Measurements from ENCODE around the gene UTP14C.

UTP14C gene

DNA sequence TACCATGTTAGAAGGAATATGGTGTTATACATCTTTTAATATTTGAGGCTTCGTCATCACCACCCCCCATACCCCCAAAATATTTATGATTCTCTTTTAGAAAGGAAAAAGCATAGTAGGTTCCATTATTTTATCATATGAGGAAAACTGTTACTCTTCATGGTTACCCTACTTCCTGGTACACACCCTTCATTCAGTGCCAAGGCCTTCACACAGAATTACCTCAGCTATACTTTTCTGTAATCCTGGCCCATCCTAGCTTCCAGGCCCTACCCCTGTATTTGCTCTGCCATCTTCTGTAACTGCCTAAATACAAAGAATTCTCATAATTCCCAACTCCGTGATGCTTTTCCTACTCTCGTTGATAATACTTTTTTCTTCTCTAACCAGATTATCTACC lies 4.3 kb upstream of the UTP14C start:
- Histone ChIP-seq H3K4me3 (ENCODE audit: low read length) (no peak overlapping the region), H3K79me2 (ENCODE audit: control insufficient read depth, low read length) (peaks cover 27% of the 10 kb centered on the region), H3K36me3 (ENCODE audit: control insufficient read depth, low read length) (peaks cover 44% of the 10 kb centered on the region), H3F3A (ENCODE audit: control insufficient read depth, insufficient read depth) (no peaks in the 10 kb centered on the region), H3K9me3 (ENCODE audit: control insufficient read depth, insufficient read depth, low read length) (no peaks in the 10 kb centered on the region), H3K27ac (ENCODE audit: low read depth, low read length) (no peak overlapping the region), H3K9me2 (replicated peaks; ENCODE audit: control insufficient read depth, low read length) (no peaks in the 10 kb centered on the region), H4K20me1 (ENCODE audit: control insufficient read depth, insufficient read depth, low read depth, low read length) (no peaks in the 10 kb centered on the region), H3K4me2 (ENCODE audit: low read length) (no peak overlapping the region), H3K4me1 (ENCODE audit: control insufficient read depth, low read length) (no peaks in the 10 kb centered on the region), H3K27me3 (ENCODE audit: control insufficient read depth, low read length) (no peaks in the 10 kb centered on the region)
- TF ChIP-seq EZH2phosphoT487 (IDR thresholded peaks at IDR 0.05; ENCODE audit: borderline replicate concordance, low read length) = no peak
- TF ChIP-seq, protein P1, sequence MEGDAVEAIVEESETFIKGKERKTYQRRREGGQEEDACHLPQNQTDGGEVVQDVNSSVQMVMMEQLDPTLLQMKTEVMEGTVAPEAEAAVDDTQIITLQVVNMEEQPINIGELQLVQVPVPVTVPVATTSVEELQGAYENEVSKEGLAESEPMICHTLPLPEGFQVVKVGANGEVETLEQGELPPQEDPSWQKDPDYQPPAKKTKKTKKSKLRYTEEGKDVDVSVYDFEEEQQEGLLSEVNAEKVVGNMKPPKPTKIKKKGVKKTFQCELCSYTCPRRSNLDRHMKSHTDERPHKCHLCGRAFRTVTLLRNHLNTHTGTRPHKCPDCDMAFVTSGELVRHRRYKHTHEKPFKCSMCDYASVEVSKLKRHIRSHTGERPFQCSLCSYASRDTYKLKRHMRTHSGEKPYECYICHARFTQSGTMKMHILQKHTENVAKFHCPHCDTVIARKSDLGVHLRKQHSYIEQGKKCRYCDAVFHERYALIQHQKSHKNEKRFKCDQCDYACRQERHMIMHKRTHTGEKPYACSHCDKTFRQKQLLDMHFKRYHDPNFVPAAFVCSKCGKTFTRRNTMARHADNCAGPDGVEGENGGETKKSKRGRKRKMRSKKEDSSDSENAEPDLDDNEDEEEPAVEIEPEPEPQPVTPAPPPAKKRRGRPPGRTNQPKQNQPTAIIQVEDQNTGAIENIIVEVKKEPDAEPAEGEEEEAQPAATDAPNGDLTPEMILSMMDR (IDR thresholded peaks at IDR 0.05; ENCODE audit: low read depth, low read length, poor library complexity, severe bottlenecking) = no peak

GRCh38 chr13:52022356-52022755 lies 2.1 kb upstream of the UTP14C start:
- Histone ChIP-seq H3K36me3 (ENCODE audit: control insufficient read depth, low read length) (peaks cover 51% of the 10 kb centered on the region), H3K4me1 (ENCODE audit: control insufficient read depth, low read length) (no peaks in the 10 kb centered on the region), H3K4me2 (ENCODE audit: low read length) (no peak overlapping the region), H3F3A (ENCODE audit: control insufficient read depth, insufficient read depth) (no peaks in the 10 kb centered on the region), H3K27me3 (ENCODE audit: control insufficient read depth, low read length) (no peaks in the 10 kb centered on the region), H3K79me2 (ENCODE audit: control insufficient read depth, low read length) (peaks cover 27% of the 10 kb centered on the region), H4K20me1 (ENCODE audit: control insufficient read depth, insufficient read depth, low read depth, low read length) (no peaks in the 10 kb centered on the region), H3K4me3 (ENCODE audit: low read length) (no peak overlapping the region), H3K27ac (ENCODE audit: low read depth, low read length) (no peak overlapping the region), H3K9me2 (replicated peaks; ENCODE audit: control insufficient read depth, low read length) (no peaks in the 10 kb centered on the region), H3K9me3 (ENCODE audit: control insufficient read depth, insufficient read depth, low read length) (no peaks in the 10 kb centered on the region)
- TF ChIP-seq, protein P1 (IDR thresholded peaks at IDR 0.05; ENCODE audit: low read depth, low read length, poor library complexity, severe bottlenecking) = no peak
- no peak for TF ChIP-seq EZH2phosphoT487 (IDR thresholded peaks at IDR 0.05; ENCODE audit: borderline replicate concordance, low read length)

DNA sequence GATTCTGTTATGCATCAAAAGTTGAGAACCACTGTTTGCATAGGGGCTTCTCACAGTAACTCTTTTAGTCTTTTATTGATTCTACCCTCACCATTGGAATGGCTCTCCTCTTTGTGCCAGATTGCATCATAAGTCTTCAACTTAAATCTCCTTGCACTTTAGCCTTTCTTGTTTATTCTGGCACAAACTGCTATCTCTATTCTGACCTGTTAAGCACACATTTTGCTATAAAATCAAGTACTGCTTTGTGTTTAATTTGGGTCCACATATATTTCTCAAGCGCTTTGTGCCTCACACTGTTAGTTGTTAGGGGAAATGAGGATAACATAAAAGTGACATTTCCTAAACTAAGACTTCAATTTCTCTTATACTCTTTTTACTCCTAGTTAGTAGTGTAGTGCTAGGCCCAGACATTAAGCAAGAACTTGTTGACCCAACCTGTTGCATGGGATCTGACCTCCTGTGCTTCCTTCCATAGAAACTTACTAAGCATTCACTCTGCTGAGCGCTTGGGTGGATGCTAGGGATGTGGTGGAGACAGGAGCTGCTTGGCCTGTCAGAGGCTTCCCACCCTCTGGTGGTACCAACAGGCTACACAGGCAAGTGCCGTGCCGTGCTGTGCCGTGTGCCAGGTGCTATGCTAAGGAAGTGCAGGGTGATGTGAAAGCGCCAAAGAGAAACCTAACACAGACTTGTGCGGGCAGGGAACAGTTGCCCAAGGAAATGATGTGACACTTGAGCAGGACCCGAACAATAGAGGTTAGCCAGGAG lies 1.2 kb downstream of the UTP14C start:
- Histone ChIP-seq H3K4me2 (ENCODE audit: low read length) (no peak overlapping the region), H3K9me3 (ENCODE audit: control insufficient read depth, insufficient read depth, low read length) (no peaks in the 10 kb centered on the region), H3K27me3 (ENCODE audit: control insufficient read depth, low read length) (no peaks in the 10 kb centered on the region), H3K27ac (ENCODE audit: low read depth, low read length) (no peak overlapping the region), H4K20me1 (ENCODE audit: control insufficient read depth, insufficient read depth, low read depth, low read length) (no peaks in the 10 kb centered on the region), H3K4me1 (ENCODE audit: control insufficient read depth, low read length) (no peaks in the 10 kb centered on the region), H3K4me3 (ENCODE audit: low read length) (no peak overlapping the region), H3F3A (ENCODE audit: control insufficient read depth, insufficient read depth) (no peaks in the 10 kb centered on the region), H3K79me2 (ENCODE audit: control insufficient read depth, low read length) (peaks cover 18% of the 10 kb centered on the region), H3K36me3 (ENCODE audit: control insufficient read depth, low read length) (peaks cover 56% of the 10 kb centered on the region), H3K9me2 (replicated peaks; ENCODE audit: control insufficient read depth, low read length) (no peaks in the 10 kb centered on the region)
- TF ChIP-seq, protein P1 (IDR thresholded peaks at IDR 0.05; ENCODE audit: low read depth, low read length, poor library complexity, severe bottlenecking) = no peak
- no peak for TF ChIP-seq EZH2phosphoT487 (IDR thresholded peaks at IDR 0.05; ENCODE audit: borderline replicate concordance, low read length)
